Activated CD4-positive, alpha-beta T cell treated with anti-CD3 and anti-CD28 coated beads, Interleukin-2, Interleukin-4, amounts not matched to agents 100 ng/mL and 50 ng/mL, durations not matched to agents 16 hours and 8 hours (primary cell): ENCODE data around the gene STAG3.
"Not testable (repeated sequence)": the region's sequence is repeated elsewhere in the genome, so short reads cannot be mapped to it uniquely, and the experiment has no call there.

Experiments used
- DNase-seq: peaks from one replicate; pipeline ENCODE4 v3.0.0-alpha.2; 2020; ENCODE audit warnings: low spot score

STAG3 gene

GRCh38 chr7:100177045-100178001 is at the start of gene STAG3, which contains the start of gene GPC2:
STAG3 (plus strand) TSS chr7:100177918; CDS start chr7:100180557, 2,639 bp downstream.
GPC2 (minus strand) TSS chr7:100177381; CDS start chr7:100177199, 182 bp downstream.
- peak; percentile 97 for DNase-seq

GRCh38 chr7:100128637-100128963 is 49.1 kb upstream of the STAG3 start:
- DNase-seq: no peak

GRCh38 chr7:100130220-100130607 is 47.5 kb upstream of the STAG3 start:
- not testable (repeated sequence) for DNase-seq

- DNase-seq: peak; percentile 82
Observed at GRCh38 chr7:100130608-100131453, 46.9 kb upstream of the STAG3 start.

- DNase-seq: no peak
Observed at GRCh38 chr7:100132126-100132525, 45.6 kb upstream of the STAG3 start.

GRCh38 chr7:100132697-100133151 is 45.0 kb upstream of the STAG3 start:
- DNase-seq: peak; percentile 71

GRCh38 chr7:100137851-100138760 is 39.6 kb upstream of the STAG3 start:
- DNase-seq: no peak

- DNase-seq: no peak
Observed at GRCh38 chr7:100141555-100141949, 36.2 kb upstream of the STAG3 start.

- DNase-seq: no peak
Observed at GRCh38 chr7:100142461-100142860, 35.3 kb upstream of the STAG3 start.

GRCh38 chr7:100146350-100146749 is 31.4 kb upstream of the STAG3 start:
- not testable (repeated sequence) for DNase-seq

- DNase-seq: no peak
Observed at GRCh38 chr7:100147278-100147677, 30.4 kb upstream of the STAG3 start.

- DNase-seq: no peak
Observed at GRCh38 chr7:100148225-100148558, 29.5 kb upstream of the STAG3 start.

- DNase-seq: peak; percentile 100
Observed at GRCh38 chr7:100148559-100149328, 29.0 kb upstream of the STAG3 start, which contains the start of gene LAMTOR4. LAMTOR4 (plus strand) TSS chr7:100148918; CDS start chr7:100148973, 55 bp downstream.

- no peak for DNase-seq
Observed at GRCh38 chr7:100152404-100152803, 25.3 kb upstream of the STAG3 start.

- DNase-seq: no peak
Observed at GRCh38 chr7:100152937-100153666, 24.6 kb upstream of the STAG3 start.

GRCh38 chr7:100153708-100154535 is 23.8 kb upstream of the STAG3 start:
- DNase-seq: no peak

- DNase-seq: no peak
Observed at GRCh38 chr7:100154651-100155491, 22.8 kb upstream of the STAG3 start.
